ENCODE results near the gene ADAMTS3.

The ADAMTS3 gene

GRCh38 chr4:72557021-72557420 is 12.0 kb downstream of the ADAMTS3 start (continued):
- no peak for TF ChIP-seq ZNF274 (IDR thresholded peaks at IDR 0.05; ENCODE audit: low read length)
- TF ChIP-seq ZNF274 (tag by site-specific recombination; IDR thresholded peaks at IDR 0.05; ENCODE audit: borderline replicate concordance) = no peak
- no peak for TF ChIP-seq SP2 (tag by site-specific recombination; IDR thresholded peaks at IDR 0.05)
- TF ChIP-seq ZNF404 (tag by site-specific recombination; IDR thresholded peaks at IDR 0.05) = no peak
- TF ChIP-seq ZNF626 (tag by site-specific recombination; IDR thresholded peaks at IDR 0.05) = no peak
- no peak for TF ChIP-seq ZNF19 (tag by site-specific recombination; IDR thresholded peaks at IDR 0.05; ENCODE audit: low read depth)
- TF ChIP-seq ZNF521 (tag by site-specific recombination; IDR thresholded peaks at IDR 0.05) = no peak
- TF ChIP-seq ZNF341 (tag by site-specific recombination; IDR thresholded peaks at IDR 0.05; ENCODE audit: low read depth) = no peak
- TF ChIP-seq ZNF677 (tag by site-specific recombination; IDR thresholded peaks at IDR 0.05) = no peak
- TF ChIP-seq ZNF629 (tag by site-specific recombination; IDR thresholded peaks at IDR 0.05) = no peak
- no peak for TF ChIP-seq ZBTB10 (tag by site-specific recombination; IDR thresholded peaks at IDR 0.05)
- TF ChIP-seq ZNF501 (tag by site-specific recombination; IDR thresholded peaks at IDR 0.05) = no peak

GRCh38 chr4:72555377-72555831 is 13.6 kb downstream of the ADAMTS3 start:
- TF ChIP-seq ZNF558 (tag by site-specific recombination; IDR thresholded peaks at IDR 0.05) = no peak
- Histone ChIP-seq H3K36me3 (ENCODE audit: control insufficient read depth in 2 of 2, insufficient read depth in 1 of 2, low read length in 2 of 2) (no peaks in the 10 kb centered on the region), H3K4me1 (ENCODE audit: control insufficient read depth, insufficient read depth, low read length) (no peaks in the 10 kb centered on the region), H3K9me3 (ENCODE audit: control insufficient read depth, insufficient read depth, low read depth, low read length) (no peaks in the 10 kb centered on the region), H3K4me3 (ENCODE audit: low read depth, low read length) (no peak overlapping the region), H3K27ac (ENCODE audit: extremely low read depth, low read depth, low read length) (no peak overlapping the region)
- ChIA-PET CTCF (no interaction called here), POLR2A (interaction anchor here (2.4 kb wide), 1 partner anchor 12 kb away, joined by 6 read pairs; no protein-coding TSS in a partner anchor)

DNA sequence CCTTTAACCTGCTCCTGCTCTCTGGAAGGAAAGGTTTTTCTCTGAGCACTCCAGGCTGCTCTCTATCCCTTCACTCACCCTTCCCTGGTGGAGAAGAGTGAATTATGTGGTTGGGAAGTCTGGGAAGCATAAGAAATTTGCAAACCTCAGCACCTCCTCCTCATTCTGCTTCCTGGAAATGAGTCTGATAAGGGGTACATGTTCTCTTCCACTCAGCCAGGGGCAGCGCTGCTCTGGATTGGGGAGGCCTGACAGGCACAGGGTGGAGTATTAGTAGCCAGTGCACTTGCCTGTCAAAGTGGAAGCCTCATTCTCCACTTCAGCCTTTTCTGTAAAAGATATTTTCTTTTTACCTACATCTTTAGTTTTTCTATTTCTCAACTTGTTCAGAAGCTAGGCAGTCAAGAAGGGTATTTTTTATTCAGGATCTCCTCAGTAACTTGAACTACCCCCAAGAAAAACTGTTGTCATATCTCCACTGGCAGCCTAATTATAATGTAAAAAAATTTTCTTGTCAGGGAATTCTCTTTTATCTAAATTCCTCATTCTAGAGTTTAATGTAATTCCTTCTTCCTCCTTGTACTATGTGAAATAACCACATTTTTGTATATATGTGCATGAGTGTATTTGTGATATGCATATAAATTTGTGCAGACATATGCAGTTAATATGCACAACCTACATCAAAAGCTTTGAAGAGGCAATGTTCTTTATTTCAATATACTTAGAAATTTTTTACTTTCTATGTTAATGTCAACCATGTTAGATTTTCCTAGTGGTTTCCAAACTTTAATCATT is 15.3 kb downstream of the ADAMTS3 start:
- Histone ChIP-seq H3K36me3 (ENCODE audit: control insufficient read depth in 2 of 2, insufficient read depth in 1 of 2, low read length in 2 of 2) (no peaks in the 10 kb centered on the region), H3K27ac (ENCODE audit: extremely low read depth, low read depth, low read length) (no peak overlapping the region), H3K4me1 (ENCODE audit: control insufficient read depth, insufficient read depth, low read length) (no peaks in the 10 kb centered on the region), H3K4me3 (ENCODE audit: low read depth, low read length) (no peak overlapping the region), H3K9me3 (ENCODE audit: control insufficient read depth, insufficient read depth, low read depth, low read length) (no peaks in the 10 kb centered on the region)
- no peak for TF ChIP-seq MZF1 (tag by site-specific recombination; IDR thresholded peaks at IDR 0.05; ENCODE audit: borderline replicate concordance)
- TF ChIP-seq ZNF792 (tag by site-specific recombination; IDR thresholded peaks at IDR 0.05) = no peak
- no peak for TF ChIP-seq ZNF121 (tag by site-specific recombination; IDR thresholded peaks at IDR 0.05)
- TF ChIP-seq ZNF513 (tag by site-specific recombination; IDR thresholded peaks at IDR 0.05) = no peak
- no peak for TF ChIP-seq ZNF768 (tag by site-specific recombination; IDR thresholded peaks at IDR 0.05)
- ChIA-PET POLR2A (interaction anchor here (2.4 kb wide), 1 partner anchor 14 kb away, joined by 6 read pairs; no protein-coding TSS in a partner anchor), CTCF (no interaction called here)

All from HEK293 (cell line).